NCI-H82 (cell line): Measurements from ENCODE around the gene SPINDOC.
A peak's percentile ranks its signal among the peaks of the same experiment; 100 is the strongest.
"Not testable (repeated sequence)": the region's sequence is repeated elsewhere in the genome, so short reads cannot be mapped to it uniquely, and the experiment has no call there.

ENCODE experiments used
- DNase-seq: peaks from one replicate; lab custom pipeline; 2025; lab: John Stamatoyannopoulos, UW

Gene SPINDOC

GRCh38 chr11:63813035-63813562 lies at the start of gene SPINDOC:
Gene SPINDOC, plus strand, starts transcription at chr11:63813456. Its CDS starts 231 bp downstream, at chr11:63813687.
- peak; percentile 77 for DNase-seq

GRCh38 chr11:63763496-63764339 lies 49.5 kb upstream of the SPINDOC start:
- DNase-seq = peak; percentile 59

GRCh38 chr11:63764340-63764678 lies 48.9 kb upstream of the SPINDOC start:
- peak; percentile 21 for DNase-seq

- peak; percentile 10 for DNase-seq
Observed at GRCh38 chr11:63764679-63765647, 48.3 kb upstream of the SPINDOC start.

GRCh38 chr11:63765688-63766241 lies 47.5 kb upstream of the SPINDOC start:
- no peak for DNase-seq

- no peak for DNase-seq
Observed at GRCh38 chr11:63766531-63767235, 46.6 kb upstream of the SPINDOC start.

- no peak for DNase-seq
Observed at GRCh38 chr11:63767267-63767564, 46.0 kb upstream of the SPINDOC start.

GRCh38 chr11:63767565-63768236 lies 45.6 kb upstream of the SPINDOC start:
- DNase-seq = peak; percentile 80

- DNase-seq = peak; percentile 77
Observed at GRCh38 chr11:63768237-63769041, 44.8 kb upstream of the SPINDOC start, which contains the start of gene ZFTA. Gene ZFTA, minus strand, starts transcription at chr11:63768775. Its CDS starts 153 bp downstream, at chr11:63768622.

- peak; percentile 43 for DNase-seq
Observed at GRCh38 chr11:63769042-63769713, 44.1 kb upstream of the SPINDOC start.

GRCh38 chr11:63769714-63770455 lies 43.4 kb upstream of the SPINDOC start:
- peak; percentile 46 for DNase-seq

- DNase-seq = no peak
Observed at GRCh38 chr11:63770763-63771162, 42.5 kb upstream of the SPINDOC start.

GRCh38 chr11:63771741-63772318 lies 41.4 kb upstream of the SPINDOC start:
- DNase-seq = not testable (repeated sequence)

GRCh38 chr11:63775191-63775590 lies 38.1 kb upstream of the SPINDOC start:
- DNase-seq = no peak

GRCh38 chr11:63779039-63779438 lies 34.2 kb upstream of the SPINDOC start:
- no peak for DNase-seq

GRCh38 chr11:63782749-63783148 lies 30.5 kb upstream of the SPINDOC start:
- DNase-seq = no peak

- DNase-seq = no peak
Observed at GRCh38 chr11:63783925-63784592, 29.2 kb upstream of the SPINDOC start.

GRCh38 chr11:63785823-63786222 lies 27.4 kb upstream of the SPINDOC start:
- DNase-seq = no peak
